ENCODE measurements around the gene AAK1.
A peak's percentile ranks its signal among the peaks of the same experiment; 100 is the strongest.

Gene AAK1

GRCh38 chr2:69615078-69615625 lies 28.4 kb downstream of the AAK1 start:
- DNase-seq (no peak), ATAC-seq (ENCODE audit: insufficient read depth, low read depth) (no peak)
- no peak for TF ChIP-seq EZH2 (IDR thresholded peaks at IDR 0.05; ENCODE audit: borderline replicate concordance, low read depth, low read length, severe bottlenecking)
- TF ChIP-seq CTCF (IDR thresholded peaks at IDR 0.05; ENCODE audit: borderline replicate concordance, extremely low read depth, low read length, poor library complexity, severe bottlenecking), result no peak
- Histone ChIP-seq H4K20me1 (ENCODE audit: insufficient read depth, low read length) (peaks cover 72% of the 10 kb centered on the region), H2AFZ (ENCODE audit: low read depth, low read length) (no peak overlapping the region), H3K9me3 (ENCODE audit: insufficient read depth, low read length, severe bottlenecking) (no peaks in the 10 kb centered on the region), H3K4me3 (ENCODE audit: low read depth in 1 of 2, low read length in 2 of 2) (no peak overlapping the region), H3K79me2 (ENCODE audit: insufficient read depth, low read length) (peaks cover 100% of the 10 kb centered on the region), H3K27me3 (ENCODE audit: insufficient read depth, low read length, poor library complexity) (no peaks in the 10 kb centered on the region), H3K27ac (ENCODE audit: low read length) (no peak overlapping the region), H3K4me2 (ENCODE audit: insufficient read depth, low read length) (no peak overlapping the region), H3K9ac (ENCODE audit: low read depth, low read length) (no peak overlapping the region), H3K36me3 (ENCODE audit: insufficient read depth, low read length) (peaks cover 87% of the 10 kb centered on the region), H3K4me1 (ENCODE audit: insufficient read depth, low read length) (peaks cover 24% of the 10 kb centered on the region)

- H3K4me1 ChIP-seq (ENCODE audit: insufficient read depth, low read length), result 0 out of 2 replicates have a peak, but pooled peaks cover 4% of the 10 kb centered on the region
- H3K9ac ChIP-seq (ENCODE audit: low read depth, low read length), result no peak overlapping the region
- peaks cover 99% of the 10 kb centered on the region for H3K79me2 ChIP-seq (ENCODE audit: insufficient read depth, low read length)
- ATAC-seq (ENCODE audit: insufficient read depth, low read depth) (no peak), DNase-seq (no peak)
- 0 out of 2 replicates have a peak overlapping the region, but pooled peaks have one; percentile 5 for H3K27ac ChIP-seq (ENCODE audit: low read length)
- H3K4me2 ChIP-seq (ENCODE audit: insufficient read depth, low read length), result no peak overlapping the region
- no peak overlapping the region for H3K4me3 ChIP-seq (ENCODE audit: low read depth in 1 of 2, low read length in 2 of 2)
- H2AFZ ChIP-seq (ENCODE audit: low read depth, low read length), result no peak overlapping the region
- H3K27me3 ChIP-seq (ENCODE audit: insufficient read depth, low read length, poor library complexity), result no peaks in the 10 kb centered on the region
- H4K20me1 ChIP-seq (ENCODE audit: insufficient read depth, low read length), result peaks cover 65% of the 10 kb centered on the region; the same call in 1 of the 2 replicates
- H3K9me3 ChIP-seq (ENCODE audit: insufficient read depth, low read length, severe bottlenecking), result no peaks in the 10 kb centered on the region
- peaks cover 82% of the 10 kb centered on the region for H3K36me3 ChIP-seq (ENCODE audit: insufficient read depth, low read length)
- TF ChIP-seq CTCF (IDR thresholded peaks at IDR 0.05; ENCODE audit: borderline replicate concordance, extremely low read depth, low read length, poor library complexity, severe bottlenecking) (no peak), EZH2 (IDR thresholded peaks at IDR 0.05; ENCODE audit: borderline replicate concordance, low read depth, low read length, severe bottlenecking) (no peak)
Measured at GRCh38 chr2:69612707-69613106, 30.8 kb downstream of the AAK1 start.

GRCh38 chr2:69612200-69612599 lies 31.3 kb downstream of the AAK1 start:
- TF ChIP-seq EZH2 (IDR thresholded peaks at IDR 0.05; ENCODE audit: borderline replicate concordance, low read depth, low read length, severe bottlenecking), result no peak
- TF ChIP-seq CTCF (IDR thresholded peaks at IDR 0.05; ENCODE audit: borderline replicate concordance, extremely low read depth, low read length, poor library complexity, severe bottlenecking), result no peak
- Histone ChIP-seq H3K27me3 (ENCODE audit: insufficient read depth, low read length, poor library complexity) (no peaks in the 10 kb centered on the region), H3K9me3 (ENCODE audit: insufficient read depth, low read length, severe bottlenecking) (no peaks in the 10 kb centered on the region), H3K9ac (ENCODE audit: low read depth, low read length) (no peak overlapping the region), H3K79me2 (ENCODE audit: insufficient read depth, low read length) (peaks cover 99% of the 10 kb centered on the region), H4K20me1 (ENCODE audit: insufficient read depth, low read length) (peaks cover 64% of the 10 kb centered on the region; the same call in 1 of the 2 replicates), H3K4me2 (ENCODE audit: insufficient read depth, low read length) (no peak overlapping the region), H3K27ac (ENCODE audit: low read length) (no peak overlapping the region), H3K36me3 (ENCODE audit: insufficient read depth, low read length) (peaks cover 82% of the 10 kb centered on the region), H2AFZ (ENCODE audit: low read depth, low read length) (no peak overlapping the region), H3K4me1 (ENCODE audit: insufficient read depth, low read length) (0 out of 2 replicates have a peak, but pooled peaks cover 4% of the 10 kb centered on the region), H3K4me3 (ENCODE audit: low read depth in 1 of 2, low read length in 2 of 2) (no peak overlapping the region)
- ATAC-seq (ENCODE audit: insufficient read depth, low read depth) (no peak), DNase-seq (no peak)
